K562 (cell line): ENCODE data around the gene NUDT21.

ENCODE experiments used
- CHD1 ChIP-seq: fragments of 200-600 bp; sonication (generic); IDR thresholded peaks from one replicate; pipeline ENCODE4 v1.6.1; 2012; ENCODE audit warnings: mild to moderate bottlenecking, moderate library complexity, low read length, inconsistent platforms
- HDGF ChIP-seq: fragments of 450-650 bp; IDR thresholded peaks from 2 replicates; pipeline ENCODE4 v1.6.1; 2016
- PTRF ChIP-seq: fragments of 450-650 bp; IDR thresholded peaks from 2 replicates; pipeline ENCODE4 v1.6.1; 2016; ENCODE audit warnings: mild to moderate bottlenecking, missing genetic modification characterization, missing compliant biosample characterization
- REST ChIP-seq, 2 experiments: fragments of 450-650 bp; formaldehyde crosslinking in 1 of 2; IDR thresholded peaks; 2 replicates each; pipeline versions ENCODE4 v1.4.0 to v1.6.1; 2014 to 2020; ENCODE audit warnings: mild to moderate bottlenecking in 2 of 2, borderline replicate concordance in 1 of 2, low read depth in 1 of 2

GRCh38 chr16:56422896-56423441 lies 28.2 kb downstream of the NUDT21 start:
- TF ChIP-seq PTRF (tag) (no peak), CHD1 (no peak), HDGF (no peak), REST (IDR thresholded peaks at IDR 0.05; ENCODE audit: borderline replicate concordance) (no peak), REST (CRISPR knock-in tag; IDR thresholded peaks at IDR 0.05; ENCODE audit: low read depth) (no peak)
